K562 (cell line): ENCODE results near the gene SMIM21. TPM values are rescaled to one million over a fixed set of nuclear protein-coding genes. Genes with fewer than 3 reads are reported as not detected.

ENCODE experiments used
- ATAC-seq: fragments of 200-7000 bp; cut with Tn5 transposase; 3 replicates; pipeline ENCODE4 v1.9.1; 2020; ENCODE audit warnings: moderate library complexity
- BruUV-seq: library from RNA; stranded (reverse); fragments of 400-500 nt; replicated peaks from 2 replicates; lab custom pipeline; 2021; lab: Mats Ljungman, UMichigan
- CTCF ChIA-PET: fragments of 300-600 bp; formaldehyde crosslinking; extraction: SDS; loops from one replicate; lab custom pipeline; 2021; ENCODE audit warnings: low intra/inter-chr PET ratio; lab: Yijun Ruan, JAX
- POLR2A ChIA-PET: fragments of 300-600, 350-650 bp; sonication (Branson Sonifier 250); formaldehyde crosslinking; extraction: SDS; loops from one replicate; lab custom pipeline; 2021; ENCODE audit warnings: antibody characterized with exemption, inconsistent platforms; lab: Yijun Ruan, JAX
- DNase-seq, 4 experiments: peaks; one replicate each; pipeline versions ENCODE4 v3.0.0 to v3.0.0-alpha.2; 2011 to 2018; ENCODE audit warnings: low spot score in 3 of 4, mixed read lengths in 3 of 4; ENCODE audit errors: extremely low read depth in 1 of 4
- FAIRE-seq: peaks from 2 replicates; lab custom pipeline; 2011; peaks lifted over from hg19 to GRCh38; lab: Jason Lieb, UNC
- H2AFZ ChIP-seq: 2 replicates; pipeline ENCODE4 v1.6.0; 2011; ENCODE audit warnings: low read depth, low read length, control low read depth, inconsistent platforms
- H3K27ac ChIP-seq: fragments of 200-600 bp; 3 replicates; pipeline ENCODE4 v1.8.0; 2011; ENCODE audit warnings: low read depth, mild to moderate bottlenecking, control low read depth, inconsistent platforms, low read length, moderate library complexity, mixed read lengths; ENCODE audit errors: extremely low read depth
- H3K27me3 ChIP-seq, 2 experiments: fragments of 300-600 bp in 1 of 2; 2 replicates in 1 of 2; 3 replicates in 1 of 2; pipeline versions ENCODE4 v1.6.0 to v1.8.0; 2011; ENCODE audit warnings: inconsistent platforms in 2 of 2, low read length in 2 of 2, mild to moderate bottlenecking in 1 of 2, mixed read lengths in 1 of 2, moderate library complexity in 1 of 2; ENCODE audit not compliant: control insufficient read depth in 2 of 2, insufficient read depth in 2 of 2
- H3K36me3 ChIP-seq: fragments of 300-600 bp; 3 replicates; pipeline ENCODE4 v1.8.0; 2011; ENCODE audit warnings: mild to moderate bottlenecking, low read length, inconsistent platforms; ENCODE audit not compliant: control insufficient read depth, insufficient read depth
- H3K4me1 ChIP-seq, 2 experiments: fragments of 200-600 bp in 1 of 2; replicated peaks in 1 of 2; 2 replicates in 1 of 2; 3 replicates in 1 of 2; pipeline versions ENCODE4 v1.5.1 to v1.8.0; 2011; ENCODE audit warnings: inconsistent platforms in 2 of 2, low read length in 2 of 2, mild to moderate bottlenecking in 1 of 2, mixed read lengths in 1 of 2, moderate library complexity in 1 of 2; ENCODE audit not compliant: control insufficient read depth in 2 of 2, insufficient read depth in 2 of 2
- H3K4me2 ChIP-seq: 2 replicates; pipeline ENCODE4 v1.6.1; 2011; ENCODE audit warnings: low read length, control low read depth, inconsistent platforms, mixed read lengths; ENCODE audit not compliant: insufficient read depth
- H3K4me3 ChIP-seq: fragments of 200-600 bp; sonication (generic), shearing (Covaris generic); 2 replicates; pipeline ENCODE4 v1.5.1; 2016; ENCODE audit warnings: control low read depth, inconsistent platforms
- H3K79me2 ChIP-seq: fragments of 200-600 bp; 3 replicates; pipeline ENCODE4 v1.8.0; 2011; ENCODE audit warnings: low read length, inconsistent platforms; ENCODE audit not compliant: control insufficient read depth, insufficient read depth
- H3K9ac ChIP-seq, 2 experiments: 2 replicates each; pipeline versions ENCODE4 v1.6.0 to v1.6.1; 2011; ENCODE audit warnings: low read depth in 2 of 2, low read length in 2 of 2, control low read depth in 1 of 2, inconsistent platforms in 1 of 2, mild to moderate bottlenecking in 1 of 2, mixed read lengths in 1 of 2; ENCODE audit not compliant: insufficient read depth in 1 of 2
- H3K9me1 ChIP-seq: one replicate; pipeline ENCODE4 v1.6.0; 2011; ENCODE audit warnings: inconsistent platforms, mild to moderate bottlenecking, low read length, moderate library complexity; ENCODE audit not compliant: control insufficient read depth, insufficient read depth
- H3K9me3 ChIP-seq: replicated peaks from 2 replicates; pipeline ENCODE4 v1.5.1; 2011; ENCODE audit warnings: low read depth, low read length, inconsistent platforms; ENCODE audit not compliant: control insufficient read depth, insufficient read depth
- H4K20me1 ChIP-seq: replicated peaks from 2 replicates; pipeline ENCODE4 v1.6.1; 2011; ENCODE audit warnings: low read length, inconsistent platforms, mixed read lengths; ENCODE audit not compliant: control insufficient read depth, insufficient read depth
- CHD2 ChIP-seq: IDR thresholded peaks from 2 replicates; pipeline ENCODE4 v1.6.1; 2011; ENCODE audit warnings: low read depth, low read length
- ESRRA ChIP-seq: fragments of 450-650 bp; IDR thresholded peaks from 2 replicates; pipeline ENCODE4 v1.6.1; 2014; ENCODE audit warnings: low read depth, mild to moderate bottlenecking, moderate library complexity, borderline replicate concordance
- HDAC3 ChIP-seq: fragments of 450-650 bp; IDR thresholded peaks from 2 replicates; pipeline ENCODE4 v1.6.1; 2018; ENCODE audit warnings: borderline replicate concordance, mild to moderate bottlenecking, moderate library complexity; ENCODE audit not compliant: partially characterized antibody
- ZC3H4 ChIP-seq: sonication (generic); formaldehyde crosslinking; IDR thresholded peaks from 2 replicates; pipeline ENCODE4 v1.9.0; 2021; ENCODE audit warnings: missing genetic modification reagents, borderline replicate concordance
- ZNF24 ChIP-seq: fragments of 450-650 bp; IDR thresholded peaks from 2 replicates; pipeline ENCODE4 v1.6.1; 2016
- WGBS: fragments of 100-300 bp; shearing (Covaris generic); methylation state at CpG from one replicate; pipeline ENCODE4 v1.1.6; 2016; ENCODE audit warnings: low coverage, mixed read lengths; ENCODE audit not compliant: insufficient coverage; ENCODE audit errors: missing lambda C conversion rate; 5-methylcytosine and 5-hydroxymethylcytosine counted together
- in situ Hi-C: fragments of 300-500 bp; cut with MboI; formaldehyde crosslinking; loops from 4 replicates; pipeline ENCODE4 v1.15.0; 2018; ENCODE audit warnings: inconsistent platforms, mixed read lengths
- intact Hi-C: fragments of 100-400 bp; cut with micrococcal nuclease; formaldehyde crosslinking; loops from 2 replicates; pipeline ENCODE4 v1.14.2; 2022
- polyA plus RNA-seq, 8 experiments: library from polyadenylated mRNA; depleted of rRNA in 4 of 8; stranded (reverse) in 5 of 8; unstranded in 3 of 8; fragments of >200 nt; fragmentation: Nextera tagmentation in 2 of 8; fragmentation: Illumina TruSeq in 1 of 8; extraction: Ambion mirVana in 2 of 8; extraction: Trizol in 1 of 8; gene quantifications; 2 replicates each; pipeline versions ENCODE4 v1.2.1 to v1.2.3, GENCODE V29; 2011 to 2014; ENCODE audit warnings: inconsistent platforms in 1 of 8, missing spikeins in 1 of 8
- total RNA-seq, 7 experiments: library from RNA; depleted of rRNA in 6 of 7; stranded (reverse); fragments of >200 nt in 6 of 7; fragmentation: Illumina TruSeq in 2 of 7; extraction: Trizol in 2 of 7; gene quantifications; 2 replicates each; pipeline versions ENCODE4 v1.2.1 to v1.2.3, GENCODE V29; 2011 to 2021; ENCODE audit warnings: low replicate concordance in 1 of 7
- TF ChIP-seq, protein P1 (sequence below): fragments of 250-450 bp; sonication (Bioruptor Pico); IDR thresholded peaks from 2 replicates; pipeline ENCODE4 v1.6.1; 2021; ENCODE audit warnings: mild to moderate bottlenecking
- TF ChIP-seq, protein P2 (sequence below): fragments of 450-650 bp; IDR thresholded peaks from one replicate; pipeline ENCODE4 v1.6.1; 2018; ENCODE audit warnings: mild to moderate bottlenecking, moderate library complexity; ENCODE audit not compliant: partially characterized antibody
- TF ChIP-seq, protein P3 (sequence below): sonication (generic); formaldehyde crosslinking; IDR thresholded peaks from 2 replicates; pipeline ENCODE4 v1.8.1; 2022; ENCODE audit warnings: missing genetic modification reagents
- TF ChIP-seq, protein P4 (sequence below), 2 experiments: fragments of 450-650 bp in 1 of 2; sonication (generic) in 1 of 2; formaldehyde crosslinking in 1 of 2; IDR thresholded peaks; 2 replicates each; pipeline versions ENCODE4 v1.7.1 to v1.9.0; 2016 to 2022; ENCODE audit warnings: inconsistent platforms in 1 of 2, mild to moderate bottlenecking in 1 of 2, missing genetic modification reagents in 1 of 2

Gene SMIM21
- total and polyA plus RNA-seq, 9 of the 15 experiments (the other 6 are each of a cell fraction or from before 2014, with no cell fraction given): not detected

DNA sequence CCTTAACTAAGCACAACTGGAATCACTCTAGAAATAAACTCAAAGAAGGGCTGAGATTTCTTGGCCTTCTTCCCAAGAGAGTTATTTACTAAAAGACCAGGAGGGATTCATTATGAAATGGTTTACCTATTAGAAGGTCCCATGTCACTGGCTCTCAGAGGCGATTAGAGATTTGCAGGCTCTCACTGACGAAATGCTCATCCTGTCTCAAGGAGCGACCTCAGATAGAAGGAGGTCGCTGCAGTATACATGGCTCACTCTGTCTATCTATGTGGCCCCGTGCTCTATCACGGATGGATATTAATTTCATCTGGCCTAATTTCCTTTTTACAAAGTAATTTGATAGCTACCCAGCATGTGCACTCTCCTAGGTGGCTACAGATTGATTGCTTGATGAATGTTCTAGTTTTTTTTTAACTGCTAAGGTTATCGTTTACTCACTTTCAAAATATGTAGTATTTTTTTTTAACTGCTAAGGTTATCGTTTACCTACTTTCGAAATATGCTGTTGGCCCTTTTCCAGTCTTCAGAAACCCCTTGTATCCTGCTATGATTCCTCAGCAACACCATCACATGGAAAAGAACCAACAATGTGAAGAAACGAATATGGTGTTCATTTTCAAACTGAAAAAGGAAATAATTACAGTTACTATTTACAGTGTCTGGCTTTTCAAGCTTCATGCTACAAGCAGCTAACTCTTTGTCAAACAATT lies 9.1 kb downstream of the SMIM21 start:
- Histone ChIP-seq H3K9me3 (no peaks in the 10 kb centered on the region), H3K9ac (no peak overlapping the region), H3K4me3 (no peak overlapping the region), H3K27ac (no peak overlapping the region), H2AFZ (no peak overlapping the region), H3K27me3 (no peaks in the 10 kb centered on the region), H3K79me2 (no peaks in the 10 kb centered on the region), H3K4me1 (no peaks in the 10 kb centered on the region), H3K4me2 (no peak overlapping the region), H4K20me1 (no peaks in the 10 kb centered on the region), H3K9me1 (no peaks in the 10 kb centered on the region), H3K36me3 (no peaks in the 10 kb centered on the region)
- 2% methylated on average over 9 of the region's 10 CpGs for WGBS
- intact Hi-C loops (no loop called here), in situ Hi-C loops (no loop called here)
- BruUV-seq: no TSS peak
- FAIRE-seq: no peak
- ChIA-PET CTCF (no interaction called here), POLR2A (interaction anchor here (1.1 kb wide), 1 partner anchor 12 kb away, joined by 3 read pairs; no protein-coding TSS in a partner anchor)
- no peak for DNase-seq
- no peak for ATAC-seq
- TF ChIP-seq ZC3H4: no peak
- TF ChIP-seq, protein P1, sequence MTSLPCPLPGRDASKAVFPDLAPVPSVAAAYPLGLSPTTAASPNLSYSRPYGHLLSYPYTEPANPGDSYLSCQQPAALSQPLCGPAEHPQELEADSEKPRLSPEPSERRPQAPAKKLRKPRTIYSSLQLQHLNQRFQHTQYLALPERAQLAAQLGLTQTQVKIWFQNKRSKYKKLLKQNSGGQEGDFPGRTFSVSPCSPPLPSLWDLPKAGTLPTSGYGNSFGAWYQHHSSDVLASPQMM (CRISPR knock-in tag): no peak
- no peak for TF ChIP-seq ESRRA
- TF ChIP-seq, protein P2, sequence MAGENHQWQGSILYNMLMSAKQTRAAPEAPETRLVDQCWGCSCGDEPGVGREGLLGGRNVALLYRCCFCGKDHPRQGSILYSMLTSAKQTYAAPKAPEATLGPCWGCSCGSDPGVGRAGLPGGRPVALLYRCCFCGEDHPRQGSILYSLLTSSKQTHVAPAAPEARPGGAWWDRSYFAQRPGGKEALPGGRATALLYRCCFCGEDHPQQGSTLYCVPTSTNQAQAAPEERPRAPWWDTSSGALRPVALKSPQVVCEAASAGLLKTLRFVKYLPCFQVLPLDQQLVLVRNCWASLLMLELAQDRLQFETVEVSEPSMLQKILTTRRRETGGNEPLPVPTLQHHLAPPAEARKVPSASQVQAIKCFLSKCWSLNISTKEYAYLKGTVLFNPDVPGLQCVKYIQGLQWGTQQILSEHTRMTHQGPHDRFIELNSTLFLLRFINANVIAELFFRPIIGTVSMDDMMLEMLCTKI: no peak
- no peak for TF ChIP-seq ZNF24
- no peak for TF ChIP-seq HDAC3
- TF ChIP-seq, protein P3, sequence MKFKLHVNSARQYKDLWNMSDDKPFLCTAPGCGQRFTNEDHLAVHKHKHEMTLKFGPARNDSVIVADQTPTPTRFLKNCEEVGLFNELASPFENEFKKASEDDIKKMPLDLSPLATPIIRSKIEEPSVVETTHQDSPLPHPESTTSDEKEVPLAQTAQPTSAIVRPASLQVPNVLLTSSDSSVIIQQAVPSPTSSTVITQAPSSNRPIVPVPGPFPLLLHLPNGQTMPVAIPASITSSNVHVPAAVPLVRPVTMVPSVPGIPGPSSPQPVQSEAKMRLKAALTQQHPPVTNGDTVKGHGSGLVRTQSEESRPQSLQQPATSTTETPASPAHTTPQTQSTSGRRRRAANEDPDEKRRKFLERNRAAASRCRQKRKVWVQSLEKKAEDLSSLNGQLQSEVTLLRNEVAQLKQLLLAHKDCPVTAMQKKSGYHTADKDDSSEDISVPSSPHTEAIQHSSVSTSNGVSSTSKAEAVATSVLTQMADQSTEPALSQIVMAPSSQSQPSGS (CRISPR knock-in tag): no peak
- TF ChIP-seq CHD2: no peak
- TF ChIP-seq, protein P4, sequence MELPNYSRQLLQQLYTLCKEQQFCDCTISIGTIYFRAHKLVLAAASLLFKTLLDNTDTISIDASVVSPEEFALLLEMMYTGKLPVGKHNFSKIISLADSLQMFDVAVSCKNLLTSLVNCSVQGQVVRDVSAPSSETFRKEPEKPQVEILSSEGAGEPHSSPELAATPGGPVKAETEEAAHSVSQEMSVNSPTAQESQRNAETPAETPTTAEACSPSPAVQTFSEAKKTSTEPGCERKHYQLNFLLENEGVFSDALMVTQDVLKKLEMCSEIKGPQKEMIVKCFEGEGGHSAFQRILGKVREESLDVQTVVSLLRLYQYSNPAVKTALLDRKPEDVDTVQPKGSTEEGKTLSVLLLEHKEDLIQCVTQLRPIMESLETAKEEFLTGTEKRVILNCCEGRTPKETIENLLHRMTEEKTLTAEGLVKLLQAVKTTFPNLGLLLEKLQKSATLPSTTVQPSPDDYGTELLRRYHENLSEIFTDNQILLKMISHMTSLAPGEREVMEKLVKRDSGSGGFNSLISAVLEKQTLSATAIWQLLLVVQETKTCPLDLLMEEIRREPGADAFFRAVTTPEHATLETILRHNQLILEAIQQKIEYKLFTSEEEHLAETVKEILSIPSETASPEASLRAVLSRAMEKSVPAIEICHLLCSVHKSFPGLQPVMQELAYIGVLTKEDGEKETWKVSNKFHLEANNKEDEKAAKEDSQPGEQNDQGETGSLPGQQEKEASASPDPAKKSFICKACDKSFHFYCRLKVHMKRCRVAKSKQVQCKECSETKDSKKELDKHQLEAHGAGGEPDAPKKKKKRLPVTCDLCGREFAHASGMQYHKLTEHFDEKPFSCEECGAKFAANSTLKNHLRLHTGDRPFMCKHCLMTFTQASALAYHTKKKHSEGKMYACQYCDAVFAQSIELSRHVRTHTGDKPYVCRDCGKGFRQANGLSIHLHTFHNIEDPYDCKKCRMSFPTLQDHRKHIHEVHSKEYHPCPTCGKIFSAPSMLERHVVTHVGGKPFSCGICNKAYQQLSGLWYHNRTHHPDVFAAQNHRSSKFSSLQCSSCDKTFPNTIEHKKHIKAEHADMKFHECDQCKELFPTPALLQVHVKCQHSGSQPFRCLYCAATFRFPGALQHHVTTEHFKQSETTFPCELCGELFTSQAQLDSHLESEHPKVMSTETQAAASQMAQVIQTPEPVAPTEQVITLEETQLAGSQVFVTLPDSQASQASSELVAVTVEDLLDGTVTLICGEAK (IDR thresholded peaks at IDR 0.05): no peak
- TF ChIP-seq, protein P4 (CRISPR knock-in tag; IDR thresholded peaks at IDR 0.05): no peak
